NCI-H526 (cell line): Measurements from ENCODE around the gene CD93.

Source experiments
- DNase-seq, 2 experiments: peaks; one replicate each; lab custom pipeline; 2025; lab: John Stamatoyannopoulos, UW

CD93 gene

DNA sequence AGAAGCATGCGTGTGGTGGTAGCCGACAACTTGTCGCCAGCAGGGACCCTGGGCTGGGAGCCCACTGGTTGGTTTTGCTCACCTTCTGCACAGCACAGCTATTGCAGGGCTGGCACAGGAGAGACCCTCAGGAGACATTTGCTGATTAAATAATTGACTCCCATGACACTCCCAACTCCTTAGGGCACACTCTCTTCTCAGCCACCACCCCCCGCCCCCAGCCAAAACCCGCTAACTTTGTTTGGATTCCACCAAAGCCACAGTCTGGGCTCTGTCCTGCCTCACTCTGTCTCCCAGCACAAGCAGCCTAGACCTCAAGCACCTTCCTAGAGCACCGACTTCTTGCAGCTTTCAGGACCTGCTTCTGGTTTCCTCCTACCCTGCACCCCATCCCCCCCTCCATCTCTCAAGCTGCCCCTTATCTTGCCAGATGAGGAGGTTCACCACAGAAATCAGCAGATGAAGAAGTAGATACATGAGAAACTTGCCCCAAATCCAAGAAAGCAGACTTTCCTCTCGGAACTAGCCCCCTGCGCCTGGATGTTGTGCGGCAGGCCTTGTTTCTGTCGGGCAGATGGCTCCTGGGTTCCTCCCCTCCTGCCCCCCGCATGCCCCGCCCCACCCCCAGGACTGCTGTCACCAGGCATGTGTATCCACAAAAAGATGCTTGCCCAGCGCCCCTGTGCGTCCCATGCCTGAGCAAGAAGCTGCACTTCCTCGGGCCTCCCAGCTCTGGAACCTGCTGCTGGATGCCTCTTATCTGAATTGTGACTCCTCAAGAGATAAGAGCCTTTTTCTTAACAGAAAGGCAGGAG, 35.0 kb upstream of the CD93 start:
- DNase-seq: no peak

DNA sequence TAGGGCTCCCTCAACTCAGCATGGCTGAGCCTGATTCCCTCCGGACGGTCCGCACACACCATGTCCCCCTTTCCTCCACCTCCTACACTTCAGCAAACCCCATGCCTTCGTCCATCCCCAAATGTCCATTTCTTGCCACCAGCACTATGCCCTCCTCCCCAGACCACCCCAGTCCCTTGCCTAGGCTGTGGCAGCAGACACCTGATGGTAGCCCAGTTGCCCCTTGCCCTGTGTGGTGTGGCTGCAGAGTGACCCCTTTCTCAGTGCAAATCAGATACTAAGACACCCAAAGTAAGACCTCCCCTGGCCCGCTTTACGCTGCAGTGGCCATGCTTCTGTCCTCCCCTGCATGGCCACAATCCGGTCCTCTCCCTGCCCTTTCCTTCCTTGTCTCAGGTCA, 34.1 kb upstream of the CD93 start:
- no peak for DNase-seq

DNA sequence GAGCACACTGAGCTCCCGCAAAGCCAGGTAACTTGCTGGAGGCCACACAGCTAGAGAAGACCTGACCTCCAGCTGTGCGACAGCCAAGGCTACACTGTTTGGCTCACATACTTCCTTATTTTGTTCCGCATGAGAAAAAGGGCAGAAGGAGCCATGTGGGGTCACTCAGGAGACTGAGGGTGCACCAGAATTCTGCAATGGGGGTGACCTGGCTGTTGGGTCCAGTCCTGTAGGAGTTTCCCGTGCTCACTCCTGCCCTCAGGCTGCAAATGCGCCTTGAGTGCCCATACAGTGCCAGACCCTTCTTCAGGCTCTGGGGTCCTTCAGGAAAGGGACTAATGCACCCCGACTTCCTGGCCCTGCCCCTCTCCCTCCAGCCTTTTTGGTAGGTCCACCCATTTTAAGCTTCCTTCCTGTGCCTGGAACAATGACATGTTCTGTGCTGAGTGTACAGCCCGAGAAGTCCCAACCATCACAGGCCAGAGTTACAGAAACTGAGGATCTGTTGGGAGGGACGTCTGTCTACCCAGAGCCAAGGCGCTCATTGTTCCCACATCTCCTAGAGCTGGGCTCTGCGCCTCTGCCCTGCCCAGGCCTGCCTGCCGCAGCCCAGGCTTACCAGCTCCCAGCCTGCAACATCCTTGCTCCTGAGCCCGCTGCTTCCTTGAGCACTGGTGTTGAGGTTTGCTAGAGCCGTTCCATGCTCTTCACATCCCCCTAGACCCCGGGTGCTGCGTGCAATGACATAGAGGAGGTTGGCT, 33.5 kb upstream of the CD93 start:
- DNase-seq: no peak

DNA sequence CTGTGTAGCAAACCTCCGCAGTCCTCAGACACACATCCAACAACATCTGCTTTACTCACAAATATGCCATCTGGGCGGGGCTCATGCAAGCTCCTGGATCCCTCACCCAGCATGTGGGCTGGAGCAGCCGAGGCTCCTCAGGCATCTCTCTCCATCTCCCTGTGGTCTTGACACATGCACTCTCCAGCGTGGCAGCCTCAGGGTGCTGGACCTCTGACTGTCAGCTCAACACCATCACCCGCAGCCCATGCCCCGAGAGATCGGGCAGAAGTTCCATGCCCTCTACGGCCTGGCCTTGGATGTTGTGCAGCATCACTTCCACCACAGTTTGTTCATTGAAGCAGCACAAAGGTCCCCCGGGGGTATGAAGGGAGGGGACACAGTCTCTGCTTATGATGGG, 32.6 kb upstream of the CD93 start:
- DNase-seq: no peak

DNA sequence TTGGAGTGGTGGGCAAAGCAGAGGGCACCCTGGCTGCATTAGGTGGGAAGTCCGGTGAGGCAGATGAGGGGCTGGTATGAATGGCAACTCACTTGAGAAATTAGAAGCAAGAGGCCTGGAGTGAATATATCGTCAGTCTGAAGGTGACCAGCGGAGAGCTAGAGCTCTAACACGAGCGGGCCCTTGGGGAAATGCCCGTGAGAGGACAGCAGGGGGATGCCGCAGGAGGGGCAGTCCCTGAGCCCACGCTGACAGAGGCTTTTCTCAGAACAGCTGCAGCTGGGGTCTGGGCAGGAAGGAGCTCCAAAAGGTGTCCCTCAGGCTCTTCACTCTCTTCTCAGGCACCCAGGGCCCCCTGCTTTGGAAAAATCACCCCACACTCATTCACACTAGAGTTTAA, 32.0 kb upstream of the CD93 start:
- no peak for DNase-seq

DNA sequence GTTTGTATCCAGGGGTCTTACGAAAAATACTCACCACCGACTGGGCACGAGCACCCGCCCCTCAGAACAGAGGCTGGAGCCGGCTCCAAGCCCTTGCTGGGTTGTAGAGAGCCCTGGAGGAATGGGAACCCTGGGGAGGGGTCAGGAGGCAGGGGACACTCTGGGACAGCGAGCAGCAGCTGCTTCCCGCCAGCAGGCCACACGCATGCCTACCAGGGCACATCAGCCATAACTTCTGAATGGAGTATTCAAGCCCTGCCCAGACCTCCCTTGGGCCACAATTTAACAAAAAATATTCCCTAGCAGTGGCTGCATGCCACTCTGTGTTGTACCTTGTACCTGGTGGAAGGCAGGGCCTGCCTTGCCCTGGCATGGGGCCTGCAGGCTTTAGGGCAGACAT, 31.6 kb upstream of the CD93 start:
- DNase-seq: no peak

DNA sequence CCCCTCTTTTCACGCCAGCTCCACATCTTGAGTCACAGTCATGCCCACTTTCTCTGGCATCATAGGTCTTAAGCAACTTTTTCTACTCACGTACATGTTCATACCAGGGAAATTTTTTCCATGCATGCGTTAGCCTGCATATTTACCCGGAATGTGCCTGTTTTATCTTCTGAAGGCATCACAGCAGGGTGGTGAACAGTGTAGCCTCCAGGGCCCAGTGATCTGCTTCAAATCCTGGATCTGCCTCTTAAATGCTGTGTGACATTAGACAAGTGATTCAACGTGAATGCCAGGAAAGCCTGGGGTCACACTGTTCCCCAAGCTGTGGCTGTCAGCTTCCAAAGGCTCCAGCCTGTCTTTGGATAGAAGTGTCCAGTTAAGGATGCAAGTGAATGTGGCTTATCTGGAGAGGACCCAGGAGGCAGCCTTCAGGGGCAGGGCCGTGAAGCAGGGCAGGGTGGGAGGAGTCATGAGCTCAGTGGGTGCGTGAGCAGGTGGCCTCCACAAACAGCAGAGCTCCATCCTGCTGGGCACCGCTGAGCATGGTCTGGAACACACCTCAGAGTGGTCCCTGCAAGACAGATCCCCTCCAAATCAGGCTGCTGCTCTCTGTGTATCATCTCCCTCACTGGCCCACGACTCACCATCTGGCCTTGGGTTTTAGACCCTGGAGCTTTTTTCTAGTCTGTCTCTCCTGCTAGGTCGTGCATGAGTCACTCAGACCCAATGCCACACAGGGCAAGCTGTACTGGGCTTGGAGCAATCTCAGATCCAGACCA, 30.4 kb upstream of the CD93 start:
- DNase-seq: no peak

DNA sequence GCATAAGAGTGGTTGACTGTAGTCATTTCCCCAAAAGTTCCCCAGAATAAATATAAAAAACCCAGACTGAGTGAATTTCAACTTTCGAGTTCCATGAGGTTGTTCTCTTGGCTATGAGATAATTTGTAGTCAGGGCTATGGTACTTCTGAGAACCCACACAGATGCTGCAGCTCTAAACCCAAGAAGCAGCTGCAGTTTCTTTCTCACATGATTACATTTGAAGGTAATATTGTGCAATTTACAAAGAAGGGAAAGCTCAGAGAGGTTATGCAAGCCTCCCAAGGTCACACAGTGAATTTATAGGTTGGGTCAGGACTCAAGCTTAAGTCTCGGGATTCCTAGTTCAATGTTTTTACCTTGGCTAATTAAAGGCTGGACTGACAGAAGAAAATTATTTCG, 29.7 kb upstream of the CD93 start:
- DNase-seq: no peak

DNA sequence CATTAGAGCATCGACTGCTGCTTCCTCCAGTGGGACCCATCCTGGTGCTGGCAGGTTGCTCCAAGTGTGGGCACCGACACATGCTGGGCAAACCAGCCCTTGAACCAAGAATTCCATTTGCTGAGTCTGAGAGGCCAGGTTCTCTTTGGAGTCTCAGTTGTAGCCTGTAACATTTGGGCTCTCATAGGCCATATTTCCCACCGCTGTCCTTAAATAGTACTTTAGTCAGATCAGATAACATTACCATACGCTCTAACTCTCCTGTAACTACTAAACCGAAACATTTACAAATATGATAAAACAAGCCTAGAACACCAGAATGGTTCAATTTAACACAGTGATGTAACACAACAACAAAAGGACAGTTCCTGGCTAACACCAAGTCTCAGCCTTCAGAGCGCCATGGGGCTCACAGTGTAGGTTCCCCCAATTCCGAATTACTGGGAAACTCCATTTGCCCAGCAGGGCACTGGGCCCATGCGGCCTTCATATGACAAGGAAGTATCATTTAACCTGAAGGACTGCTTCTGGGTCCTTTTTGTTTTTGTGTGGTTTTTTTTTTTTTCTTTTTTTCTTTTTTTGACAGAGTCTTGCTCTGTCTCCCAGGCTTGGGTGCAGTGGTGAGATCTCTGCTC, 28.4 kb upstream of the CD93 start:
- DNase-seq: no peak

DNA sequence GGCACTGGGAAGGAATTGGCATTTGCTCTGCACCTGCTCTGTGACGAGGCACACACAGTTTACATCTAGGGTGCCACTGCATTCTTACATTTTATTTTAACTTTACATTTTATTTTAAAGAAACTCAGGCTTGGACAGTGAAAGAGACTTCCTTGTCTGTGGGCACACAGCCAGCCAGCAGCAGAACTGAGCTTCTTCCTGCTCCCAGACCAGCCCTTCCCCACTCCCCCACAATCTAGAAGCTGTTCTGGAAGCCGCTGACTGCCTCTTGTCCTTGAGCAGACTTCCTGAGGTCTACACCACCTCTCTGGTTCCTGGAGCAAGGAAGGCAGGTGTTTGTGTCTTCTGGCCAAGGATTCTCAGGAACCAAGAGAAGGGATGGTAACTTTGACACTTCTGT, 27.9 kb upstream of the CD93 start:
- DNase-seq: no peak

DNA sequence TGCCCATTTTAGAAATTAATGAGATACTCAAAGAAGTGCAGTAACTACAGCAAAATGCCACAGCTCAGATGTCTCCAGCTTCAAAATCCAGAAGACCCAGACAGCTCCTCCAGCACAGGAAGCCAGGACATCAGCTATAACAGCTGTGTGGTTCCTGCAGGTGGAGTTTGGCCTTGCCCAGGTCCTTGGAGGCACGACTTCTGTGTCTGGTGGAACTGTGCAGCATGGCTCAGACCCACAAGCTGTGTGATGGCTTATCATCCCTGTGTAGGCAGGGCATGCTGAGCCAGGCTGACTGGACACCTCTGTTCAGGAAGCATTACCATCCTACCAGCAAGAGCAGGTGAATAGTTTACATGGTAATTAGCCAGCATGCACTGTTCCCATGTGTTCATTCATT, 26.5 kb upstream of the CD93 start:
- DNase-seq: no peak

DNA sequence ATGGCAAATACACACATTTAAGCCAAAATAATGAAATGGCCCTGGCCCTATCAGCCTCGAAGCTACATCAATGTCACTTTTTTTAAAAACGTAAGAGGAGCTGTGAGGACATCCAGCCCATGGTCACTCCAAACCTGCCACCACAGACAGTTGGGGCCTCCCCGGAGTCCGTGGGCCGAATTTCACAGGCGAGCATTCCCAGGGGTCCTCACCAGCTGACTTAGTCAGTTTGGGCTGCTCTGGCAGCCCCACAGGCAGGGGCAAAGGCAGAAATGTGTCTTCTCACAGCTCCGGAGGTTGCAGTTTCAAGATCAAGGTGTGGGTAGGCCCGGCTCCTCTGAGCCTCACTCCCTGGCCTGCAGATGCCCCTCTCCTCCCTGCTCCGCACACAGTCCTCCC, 25.8 kb upstream of the CD93 start:
- no peak for DNase-seq

DNA sequence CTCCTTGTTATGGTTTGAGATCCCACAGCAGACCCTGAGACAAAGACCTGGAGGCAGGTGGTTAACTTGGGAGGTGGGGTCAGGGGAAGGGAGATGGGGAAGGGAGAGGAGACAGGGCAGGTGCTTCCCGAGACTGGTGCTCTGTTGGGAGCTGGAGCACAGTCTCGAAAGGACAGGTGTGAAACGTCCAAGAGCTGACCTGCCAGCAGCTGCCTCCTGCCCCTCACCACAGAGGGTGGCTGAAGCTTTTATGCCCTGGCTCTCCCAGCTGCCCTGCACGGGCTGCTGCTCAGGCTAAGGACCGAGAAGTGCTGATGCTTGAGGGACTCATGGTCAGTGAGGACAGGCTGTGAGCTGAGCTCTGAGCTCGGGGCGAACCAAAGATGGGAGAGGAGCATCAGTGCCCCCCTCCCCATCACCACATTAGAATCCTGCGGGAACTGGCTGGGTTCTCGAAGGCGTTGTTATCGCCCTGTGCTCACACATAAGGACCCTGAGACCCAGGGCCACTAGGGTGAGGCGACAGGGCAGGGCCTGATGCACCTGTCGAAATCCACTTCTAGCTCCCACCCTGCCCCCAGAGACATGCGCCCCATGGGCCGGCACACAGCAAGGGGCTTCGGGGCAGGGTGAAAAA, 25.3 kb upstream of the CD93 start:
- no peak for DNase-seq

DNA sequence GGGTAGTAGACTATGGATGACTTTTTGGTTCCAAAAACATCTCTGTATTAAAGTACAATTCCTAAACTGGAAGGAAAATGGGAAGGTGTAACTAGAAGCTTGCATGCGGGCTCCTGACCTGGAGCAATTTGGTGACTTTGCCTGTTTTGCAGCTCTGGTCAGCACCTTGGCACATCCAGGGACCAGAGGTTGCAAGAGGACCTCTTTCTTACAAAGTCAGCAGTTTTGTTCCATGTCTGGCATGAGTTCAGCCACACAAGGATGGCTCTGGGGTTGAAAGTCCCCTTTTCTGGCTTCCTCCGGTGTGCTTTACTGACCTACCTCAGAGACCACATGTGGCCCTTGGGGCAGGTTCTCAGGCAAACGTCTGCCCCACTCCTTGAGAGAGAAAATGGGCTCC, 22.7 kb upstream of the CD93 start:
- DNase-seq: no peak

DNA sequence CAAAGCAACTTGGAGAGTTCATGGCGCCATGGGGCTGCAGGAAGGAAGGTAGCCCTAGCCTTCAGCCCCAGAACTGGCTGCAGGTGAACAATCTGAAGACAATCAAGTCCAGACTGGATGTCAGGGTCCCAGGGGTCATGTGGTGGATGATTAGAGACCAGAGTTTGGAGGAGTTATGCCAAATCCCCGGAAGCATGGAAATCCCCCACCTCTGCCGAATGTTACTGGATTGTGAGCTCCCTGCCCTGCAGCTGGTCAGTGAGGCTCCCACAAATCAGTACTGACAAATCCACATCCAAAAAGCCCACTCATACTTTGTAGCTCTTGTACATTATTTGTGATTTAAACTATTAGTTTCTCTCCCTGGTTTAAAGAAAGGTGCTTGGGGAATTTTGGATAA, 21.3 kb upstream of the CD93 start:
- DNase-seq: no peak

DNA sequence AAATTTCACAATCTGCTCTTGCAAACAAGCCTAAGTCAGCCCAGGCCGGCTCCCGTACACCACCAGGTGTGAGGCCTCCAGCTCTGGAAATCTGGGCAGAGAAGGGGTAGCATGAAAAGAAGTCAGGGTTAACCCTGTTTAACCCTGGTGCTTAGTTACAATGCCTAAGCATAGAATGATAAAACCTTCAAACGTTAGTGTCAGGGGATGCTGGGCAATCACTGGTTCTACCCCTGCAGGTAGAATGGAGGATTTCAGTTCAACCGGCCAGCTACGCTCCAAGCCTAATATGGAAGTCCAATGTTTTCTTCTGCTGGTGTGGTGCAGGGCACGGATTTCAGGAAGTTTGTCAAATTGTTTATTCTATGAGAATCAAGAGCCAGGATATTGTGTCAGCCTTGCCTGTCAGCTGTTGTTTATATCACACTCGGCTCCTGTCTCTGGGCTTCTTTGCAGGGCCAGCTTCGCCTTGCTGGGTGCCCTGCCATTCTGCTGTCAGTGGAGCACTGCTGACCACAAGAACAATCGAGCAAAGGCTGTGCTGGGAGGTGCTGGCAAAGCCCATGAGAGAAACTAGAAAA, 20.2 kb upstream of the CD93 start:
- no peak for DNase-seq

DNA sequence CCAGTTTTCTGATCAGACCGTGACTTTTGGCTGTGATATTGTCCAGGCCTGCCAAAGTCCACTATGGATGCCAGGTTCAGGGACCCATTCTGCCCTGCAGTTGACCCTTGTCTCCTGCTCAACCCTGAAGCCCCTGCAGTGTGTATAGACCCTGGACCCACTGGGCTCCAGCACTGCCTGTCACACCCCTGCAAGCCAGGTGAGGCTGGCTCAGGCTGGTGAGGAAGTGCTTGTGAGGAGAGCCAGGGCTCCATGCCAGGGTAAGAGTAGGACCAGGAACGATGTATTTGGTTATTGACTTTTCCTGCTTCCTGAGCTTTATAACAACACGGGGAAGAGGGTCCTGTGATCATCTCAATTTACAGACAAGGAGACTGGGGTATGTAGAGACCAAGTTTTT, 19.1 kb upstream of the CD93 start:
- no peak for DNase-seq

DNA sequence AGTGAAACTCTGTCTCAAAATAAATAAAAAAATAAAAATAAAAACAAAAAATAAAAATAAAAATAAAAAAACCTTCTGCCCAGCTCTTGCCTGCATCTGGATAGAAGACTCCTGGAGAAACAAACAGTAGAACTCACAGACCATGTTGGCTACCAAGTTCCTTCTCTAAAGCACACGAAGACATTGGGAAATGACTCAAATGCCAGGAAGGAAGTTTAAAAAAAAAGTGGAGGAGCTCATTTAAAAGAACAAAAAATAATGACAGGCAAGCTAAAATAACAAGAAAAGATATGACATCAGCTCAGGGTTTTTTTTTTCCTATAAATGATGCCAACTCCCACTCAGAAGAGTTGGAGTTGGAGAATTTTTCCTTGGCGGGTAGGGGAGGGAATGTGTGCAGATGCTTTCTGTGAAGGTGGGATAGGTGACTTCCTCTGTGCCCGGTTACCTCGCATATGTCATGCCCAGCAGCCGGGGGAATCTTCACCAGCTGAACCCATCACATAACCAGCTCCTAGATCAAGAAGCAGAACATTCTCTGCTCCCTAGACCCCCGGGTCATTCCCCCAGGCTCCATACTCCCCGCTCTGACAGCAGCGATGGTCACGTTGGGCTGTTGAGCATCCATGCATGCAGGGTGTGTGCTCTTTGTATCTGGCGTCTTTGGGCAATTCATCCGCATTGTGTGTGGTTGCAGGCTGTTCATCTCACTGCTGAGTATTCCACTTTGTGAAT, 17.3 kb upstream of the CD93 start:
- DNase-seq: no peak

DNA sequence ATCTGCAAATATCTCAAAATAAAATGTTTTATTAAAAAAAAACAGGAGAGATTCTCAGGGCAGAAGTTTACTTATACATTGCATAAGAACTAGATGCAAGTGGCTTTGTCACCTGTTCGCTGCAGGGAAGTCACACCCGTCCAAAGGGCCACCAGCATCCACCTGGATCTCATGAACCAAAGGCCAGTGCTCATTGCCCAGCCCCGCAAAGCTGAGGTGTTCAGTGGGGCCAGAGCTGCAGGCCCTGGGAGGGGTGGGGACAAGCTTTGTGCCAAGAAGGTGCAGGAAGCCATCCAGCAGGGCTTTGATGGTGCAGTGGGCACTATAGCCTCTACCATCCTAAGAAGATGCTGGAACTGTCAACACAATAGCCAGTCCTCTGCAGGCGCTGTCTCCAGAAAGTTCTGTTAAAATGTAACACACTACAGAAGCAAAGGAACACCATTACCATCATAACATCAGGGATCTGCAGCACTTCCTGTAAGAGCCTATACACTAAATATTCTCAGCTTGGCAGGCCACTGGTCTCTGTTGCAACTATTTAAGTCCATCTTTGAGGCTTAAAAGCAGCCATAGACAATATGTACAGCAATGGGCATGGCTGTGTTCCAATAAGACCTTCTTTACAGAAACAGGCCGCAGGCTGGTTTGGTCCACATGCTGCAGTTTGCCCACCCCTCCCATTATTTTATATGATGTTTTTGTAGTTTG, 15.7 kb upstream of the CD93 start:
- DNase-seq: no peak

DNA sequence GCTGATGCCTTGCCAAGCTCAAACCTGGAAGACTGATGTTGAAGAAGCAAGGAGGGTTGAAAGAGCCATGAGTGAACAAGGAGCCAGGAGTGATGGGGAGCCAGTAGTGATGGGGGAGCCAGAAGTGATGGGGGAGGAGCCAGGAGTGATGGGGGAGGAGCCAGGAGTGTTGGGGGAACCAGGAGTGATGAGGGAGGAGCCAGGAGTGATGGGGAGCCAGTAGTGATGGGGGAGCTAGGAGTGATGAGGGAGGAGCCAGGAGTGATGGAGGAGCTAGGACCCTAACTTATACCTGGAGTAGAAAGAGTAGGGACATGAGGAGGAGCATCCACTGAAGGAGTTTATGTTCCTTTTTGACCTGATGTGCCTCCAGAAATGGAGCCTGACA, 14.6 kb upstream of the CD93 start:
- DNase-seq: no peak
